CD4-positive, alpha-beta T cell treated with Interleukin-12 subunit alpha and Interleukin-12 subunit beta, for 1 hour (primary cell): ENCODE results near the gene HSPA1A.

Experiments
- DNase-seq: peaks from one replicate; pipeline ENCODE4 v3.0.0-alpha.2; 2020

The HSPA1A gene

DNA sequence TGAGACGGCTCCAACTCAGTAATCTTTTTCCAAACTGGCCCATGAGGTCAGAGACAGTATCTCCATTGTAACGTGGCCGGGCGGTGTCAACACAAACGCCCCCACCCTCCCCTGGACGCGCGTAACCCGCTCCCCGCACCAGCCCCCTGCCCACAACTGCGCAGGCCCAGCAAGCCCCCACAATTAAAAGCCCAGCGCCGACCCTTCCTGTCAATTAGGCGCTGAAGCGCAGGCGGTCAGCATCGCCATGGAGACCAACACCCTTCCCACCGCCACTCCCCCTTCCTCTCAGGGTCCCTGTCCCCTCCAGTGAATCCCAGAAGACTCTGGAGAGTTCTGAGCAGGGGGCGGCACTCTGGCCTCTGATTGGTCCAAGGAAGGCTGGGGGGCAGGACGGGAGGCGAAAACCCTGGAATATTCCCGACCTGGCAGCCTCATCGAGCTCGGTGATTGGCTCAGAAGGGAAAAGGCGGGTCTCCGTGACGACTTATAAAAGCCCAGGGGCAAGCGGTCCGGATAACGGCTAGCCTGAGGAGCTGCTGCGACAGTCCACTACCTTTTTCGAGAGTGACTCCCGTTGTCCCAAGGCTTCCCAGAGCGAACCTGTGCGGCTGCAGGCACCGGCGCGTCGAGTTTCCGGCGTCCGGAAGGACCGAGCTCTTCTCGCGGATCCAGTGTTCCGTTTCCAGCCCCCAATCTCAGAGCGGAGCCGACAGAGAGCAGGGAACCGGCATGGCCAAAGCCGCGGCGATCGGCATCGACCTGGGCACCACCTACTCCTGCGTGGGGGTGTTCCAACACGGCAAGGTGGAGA lies at the start of gene HSPA1A, which contains the start of gene HSPA1L:
Gene HSPA1A (plus strand): TSS at position 519 of the 814 bp plus-strand sequence. CDS start 214 bp downstream, at position 733.
Gene HSPA1L (minus strand): TSS at position 259 of the 814 bp plus-strand sequence. CDS start 3,311 bp downstream, outside the sequence.
- peak; percentile 87 for DNase-seq

DNA sequence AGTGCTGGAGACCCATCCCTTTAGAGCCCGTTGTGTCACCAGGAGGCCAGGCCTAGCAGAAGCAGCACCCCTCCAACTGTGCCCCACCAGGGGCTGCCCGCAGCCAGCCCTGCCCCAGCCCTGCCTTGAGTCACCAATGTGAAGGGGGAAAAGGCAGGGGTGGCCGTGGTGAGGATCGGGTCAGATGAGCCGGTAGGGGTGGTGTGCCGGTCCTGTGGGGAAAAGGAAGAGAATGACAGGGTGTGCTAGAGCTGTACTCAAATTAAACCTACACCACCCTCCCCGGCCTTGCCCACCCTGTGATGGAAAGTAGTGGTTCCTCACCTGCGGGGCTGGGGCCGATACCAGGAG lies 49.8 kb upstream of the HSPA1A start:
- no peak for DNase-seq

GRCh38 chr6:31765910-31766794 lies 49.2 kb upstream of the HSPA1A start:
- no peak for DNase-seq

- no peak for DNase-seq
Observed at GRCh38 chr6:31767096-31767645, 48.2 kb upstream of the HSPA1A start.

DNA sequence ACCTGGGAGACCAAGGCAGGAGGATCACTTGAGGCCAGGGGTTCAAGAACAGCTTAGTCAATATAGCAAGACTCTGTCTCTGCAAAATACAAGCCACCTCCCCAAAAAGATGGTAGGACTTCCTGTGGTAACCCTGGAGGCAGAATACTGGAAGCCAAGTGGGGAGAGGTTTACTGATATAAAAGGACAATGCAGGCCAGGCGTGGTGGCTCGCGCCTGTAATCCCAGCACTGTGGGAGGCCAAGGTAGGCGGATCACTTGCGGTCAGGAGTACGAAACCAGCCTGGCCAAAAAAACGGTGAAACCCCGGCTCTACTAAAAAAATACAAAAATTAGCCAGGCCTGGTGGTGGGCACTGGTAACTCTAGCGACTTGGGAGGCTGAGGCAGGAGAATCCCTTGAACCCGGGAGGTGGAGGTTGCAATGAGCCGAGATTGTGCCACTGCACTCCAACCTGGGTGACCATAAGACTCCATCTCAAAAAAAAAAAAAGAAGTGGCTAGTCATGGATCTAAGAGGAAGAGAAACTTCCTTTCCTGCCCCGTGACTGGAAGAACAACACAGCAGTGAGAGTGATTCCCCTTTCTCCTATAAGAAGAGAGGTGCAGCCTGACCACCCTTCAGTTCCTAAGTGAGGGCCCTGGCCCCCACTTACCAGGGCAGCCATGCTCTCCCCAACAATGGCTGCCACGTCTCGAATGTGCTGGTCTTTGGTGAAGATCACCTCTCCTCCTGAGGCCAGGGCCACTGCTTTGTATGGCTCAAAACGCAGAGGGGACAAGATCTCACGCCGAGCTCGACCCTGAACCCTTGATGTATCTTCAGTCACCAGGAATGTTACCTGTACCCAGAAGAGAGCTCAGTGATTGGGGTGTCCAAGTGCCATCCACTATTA lies 46.7 kb upstream of the HSPA1A start:
- DNase-seq = no peak

DNA sequence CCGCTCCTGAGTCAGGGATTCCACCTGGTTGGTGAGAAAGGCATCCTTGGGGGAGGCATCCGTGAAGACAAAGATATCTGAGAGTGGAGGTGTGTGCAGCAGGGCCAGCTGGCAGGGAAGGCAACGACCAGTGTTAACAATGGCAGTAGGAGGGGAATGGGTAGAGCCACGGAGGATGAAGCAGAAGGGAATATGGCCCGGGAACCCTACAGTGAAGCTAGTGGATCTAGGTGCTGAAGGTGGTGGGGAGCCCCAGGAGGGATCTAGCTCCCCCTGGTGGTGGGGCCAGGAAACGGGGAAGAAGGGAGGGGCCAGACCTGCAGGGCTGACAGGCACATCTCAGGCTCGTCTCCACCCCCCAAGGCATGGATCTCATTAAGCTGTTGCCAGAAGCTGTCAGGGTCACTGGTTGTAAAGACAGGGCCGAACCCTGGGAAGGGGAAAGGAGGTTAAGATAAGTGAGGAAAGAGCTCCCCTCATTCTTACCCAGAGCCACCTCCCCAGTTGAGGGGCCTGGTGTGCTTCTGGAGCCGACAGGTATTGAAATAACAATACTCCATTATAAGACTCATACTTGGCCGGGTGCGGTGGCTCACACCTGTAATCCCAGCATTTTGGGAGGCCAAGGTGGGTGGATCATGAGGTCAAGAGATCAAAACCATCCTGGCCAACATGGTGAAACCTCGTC lies 45.5 kb upstream of the HSPA1A start:
- DNase-seq = peak; percentile 86

- no peak for DNase-seq
Observed at GRCh38 chr6:31770860-31771259, 44.5 kb upstream of the HSPA1A start.

- DNase-seq = no peak
Observed at GRCh38 chr6:31771992-31772358, 43.4 kb upstream of the HSPA1A start.

GRCh38 chr6:31775184-31775583 lies 40.2 kb upstream of the HSPA1A start:
- no peak for DNase-seq

- DNase-seq = no peak
Observed at GRCh38 chr6:31775633-31776484, 39.5 kb upstream of the HSPA1A start.

DNA sequence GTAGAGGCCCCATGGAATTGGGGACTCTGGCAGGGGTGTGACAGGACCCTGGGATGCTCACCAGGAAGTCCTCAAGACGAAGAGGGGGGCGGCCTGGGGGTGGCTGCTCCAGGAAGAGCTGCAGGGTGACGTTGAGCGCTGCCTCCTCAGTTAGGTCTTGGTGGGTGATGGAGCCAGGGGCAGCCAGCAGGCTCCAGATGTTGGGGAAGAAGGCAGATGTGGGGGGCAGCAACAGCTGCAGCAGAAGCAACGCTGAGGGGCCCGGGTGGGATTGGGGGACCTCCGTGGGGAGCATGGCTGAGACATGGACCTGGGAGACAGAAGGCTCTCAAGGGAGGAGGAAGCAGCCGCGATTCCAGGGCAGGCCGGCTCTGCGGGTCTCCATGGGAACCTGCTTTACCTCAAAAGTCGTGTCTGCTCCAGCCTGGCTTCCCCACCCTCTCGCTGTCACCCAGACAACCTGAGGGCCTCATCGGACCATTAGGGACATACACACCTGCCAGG lies 38.8 kb upstream of the HSPA1A start:
- no peak for DNase-seq

- DNase-seq = peak; percentile 79
Observed at GRCh38 chr6:31776989-31777666, 38.2 kb upstream of the HSPA1A start, which contains the start of gene VWA7. Gene VWA7, minus strand, starts transcription at chr6:31777328. Its CDS starts 549 bp downstream, at chr6:31776779.

DNA sequence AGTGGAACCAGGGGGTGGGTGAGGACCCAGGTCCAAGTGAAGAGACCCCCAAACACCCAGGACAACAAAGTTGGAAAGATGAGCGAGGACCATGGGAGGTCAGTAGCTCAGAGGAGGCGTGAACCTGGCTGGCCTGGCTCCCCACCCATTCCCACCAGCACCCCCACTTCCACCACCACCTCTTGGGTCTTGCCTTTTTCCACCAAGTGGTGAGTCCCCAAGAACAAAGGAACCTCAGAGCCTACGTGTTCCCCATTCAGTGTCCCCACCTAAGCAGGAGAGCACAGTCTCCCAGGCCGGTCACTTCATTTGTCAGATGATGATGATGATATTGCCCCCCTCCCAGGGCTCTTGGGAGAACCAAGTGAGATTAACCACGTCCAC lies 37.7 kb upstream of the HSPA1A start:
- no peak for DNase-seq

GRCh38 chr6:31778193-31778592 lies 37.1 kb upstream of the HSPA1A start:
- DNase-seq = no peak

DNA sequence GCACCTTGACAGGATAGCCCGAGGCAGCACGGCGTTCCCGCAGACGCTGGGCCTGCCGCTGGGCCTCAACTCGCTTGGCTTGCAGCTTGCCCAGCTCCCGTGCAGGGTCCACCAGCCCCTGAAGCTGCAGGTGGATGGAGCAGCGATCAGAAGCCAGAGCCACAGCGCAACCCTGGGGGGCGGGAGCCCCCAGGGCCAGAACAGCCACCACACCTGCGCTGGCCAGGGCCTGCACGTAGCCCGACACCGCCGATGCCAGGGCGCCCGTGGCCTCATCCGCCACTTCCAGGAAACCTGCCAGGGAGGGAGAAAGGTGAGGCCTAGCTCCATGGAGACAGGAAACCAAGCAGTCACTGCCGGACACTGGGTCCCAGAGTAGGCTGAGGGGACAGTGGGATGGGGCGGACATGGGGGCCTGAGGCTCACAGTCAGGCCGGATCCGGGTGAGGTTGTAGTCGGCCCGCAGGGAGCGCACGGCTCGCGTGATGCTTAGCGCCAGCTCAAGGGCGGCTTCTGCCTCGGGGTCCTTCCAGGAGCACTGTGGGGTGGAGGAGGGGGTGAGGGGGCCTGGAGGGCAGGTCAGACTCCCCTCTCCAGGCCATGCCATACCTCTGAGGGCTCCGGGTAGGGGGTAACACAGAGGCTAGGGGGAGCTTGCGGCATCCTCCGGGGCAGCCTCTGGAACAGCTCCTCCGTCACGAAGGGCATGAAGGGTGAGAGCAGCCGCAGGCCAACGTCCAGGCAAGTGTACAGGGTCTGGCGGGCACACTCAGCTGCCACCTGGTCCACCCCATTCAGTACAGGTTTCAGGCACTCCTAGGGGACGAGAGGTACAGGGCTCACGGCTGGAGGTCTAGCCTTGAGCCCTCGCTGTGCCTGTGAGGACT lies 36.1 kb upstream of the HSPA1A start:
- DNase-seq = no peak

GRCh38 chr6:31779908-31780307 lies 35.4 kb upstream of the HSPA1A start:
- DNase-seq = no peak

DNA sequence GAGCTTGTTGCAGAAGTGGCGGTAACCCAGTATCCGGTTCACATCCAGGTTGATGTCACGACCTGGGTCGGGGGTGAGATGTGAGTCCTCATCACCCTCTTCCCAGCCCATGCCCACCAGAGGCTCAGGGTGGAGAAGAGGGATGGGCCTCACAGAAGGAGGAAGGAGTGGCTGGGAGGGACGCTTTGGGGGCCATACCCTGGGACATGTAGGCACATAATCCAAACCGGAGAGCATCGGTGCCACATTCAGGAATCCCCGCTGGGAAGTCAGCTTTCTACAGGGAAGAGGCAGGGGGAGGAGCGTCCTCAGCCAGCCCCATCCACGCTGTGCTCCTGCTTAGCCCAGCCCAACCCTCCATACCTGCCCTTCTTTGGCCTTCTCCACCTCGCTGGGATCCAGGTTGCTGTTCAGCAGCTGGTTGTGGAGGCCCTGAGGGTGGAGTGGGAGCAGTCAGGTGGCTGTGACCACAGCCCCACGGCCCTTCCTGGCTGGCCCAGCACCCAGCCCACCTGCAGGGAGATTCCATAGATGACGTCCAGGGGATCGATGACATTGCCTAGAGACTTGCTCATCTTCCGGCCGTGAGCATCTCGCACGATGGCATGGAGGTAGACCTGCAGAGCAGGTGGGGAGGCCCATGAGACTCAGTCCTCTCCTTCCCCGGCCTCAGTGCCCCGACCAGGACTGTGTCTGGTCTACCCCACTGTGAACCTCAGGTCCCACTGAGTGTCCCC lies 34.7 kb upstream of the HSPA1A start:
- no peak for DNase-seq
